OCI-LY1 (cell line): Measurements from ENCODE around the gene CDK11B.

Experiments used
- H2AFZ ChIP-seq: fragments of 200-600 bp; sonication (generic), shearing (Covaris generic); 2 replicates; pipeline ENCODE4 v1.6.0; 2014; ENCODE audit warnings: antibody characterized with exemption, mild to moderate bottlenecking, low read length
- H3F3A ChIP-seq: fragments of 200-600 bp; sonication (generic), shearing (Covaris generic); 2 replicates; pipeline ENCODE4 v1.6.0; 2014; ENCODE audit warnings: mild to moderate bottlenecking, antibody characterized with exemption, low read length, moderate library complexity; ENCODE audit not compliant: insufficient read depth
- H3K27ac ChIP-seq: fragments of 200-600 bp; sonication (generic); 2 replicates; pipeline ENCODE4 v1.5.1; 2014; ENCODE audit warnings: low read length, mixed run types, mild to moderate bottlenecking, low read depth; ENCODE audit not compliant: poor library complexity, severe bottlenecking
- H3K27me3 ChIP-seq: fragments of 200-600 bp; sonication (generic); 2 replicates; pipeline ENCODE4 v1.6.0; 2014; ENCODE audit warnings: antibody characterized with exemption, mild to moderate bottlenecking, low read length, moderate library complexity; ENCODE audit not compliant: insufficient read depth
- H3K36me3 ChIP-seq: fragments of 200-600 bp; sonication (generic); 2 replicates; pipeline ENCODE4 v1.6.1; 2014; ENCODE audit warnings: mild to moderate bottlenecking, antibody characterized with exemption, low read length, moderate library complexity, mixed read lengths; ENCODE audit not compliant: insufficient read depth
- H3K4me1 ChIP-seq: fragments of 200-600 bp; sonication (generic); 2 replicates; pipeline ENCODE4 v1.5.1; 2014; ENCODE audit warnings: mild to moderate bottlenecking, low read length, moderate library complexity; ENCODE audit not compliant: insufficient read depth, severe bottlenecking
- H3K4me2 ChIP-seq: fragments of 200-600 bp; sonication (generic), shearing (Covaris generic); 2 replicates; pipeline ENCODE4 v1.6.1; 2014; ENCODE audit warnings: low read length
- H3K4me3 ChIP-seq: fragments of 200-600 bp; sonication (generic); 2 replicates; pipeline ENCODE4 v1.5.1; 2014; ENCODE audit warnings: low read length, low read depth, mild to moderate bottlenecking, mixed read lengths; ENCODE audit not compliant: poor library complexity, severe bottlenecking
- H3K79me2 ChIP-seq: fragments of 200-600 bp; shearing (Covaris generic); 2 replicates; pipeline ENCODE4 v1.6.1; 2016; ENCODE audit warnings: mixed run types, low read length, mixed read lengths; ENCODE audit not compliant: insufficient read depth
- H3K9ac ChIP-seq: fragments of 200-600 bp; sonication (generic), shearing (Covaris generic); 2 replicates; pipeline ENCODE4 v1.6.1; 2014; ENCODE audit warnings: mild to moderate bottlenecking, low read length, mixed read lengths
- H3K9me2 ChIP-seq: fragments of 200-600 bp; sonication (generic), shearing (Covaris generic); 2 replicates; pipeline ENCODE4 v1.6.1; 2014; ENCODE audit warnings: low read depth, mild to moderate bottlenecking, low read length, mixed read lengths
- H3K9me3 ChIP-seq: fragments of 200-600 bp; shearing (Covaris generic); 2 replicates; pipeline ENCODE4 v1.6.1; 2014; ENCODE audit warnings: low read length, mixed read lengths
- H4K20me1 ChIP-seq: fragments of 200-600 bp; sonication (generic), shearing (Covaris generic); 2 replicates; pipeline ENCODE4 v1.6.0; 2016; ENCODE audit warnings: mild to moderate bottlenecking, low read length; ENCODE audit not compliant: insufficient read depth
- EZH2 ChIP-seq: fragments of 200-600 bp; sonication (generic), shearing (Covaris generic); IDR thresholded peaks from 2 replicates; pipeline ENCODE4 v1.8.0; 2017; ENCODE audit warnings: borderline replicate concordance, mixed run types, mild to moderate bottlenecking, antibody characterized with exemption, low read length, moderate library complexity, mixed read lengths
- TF ChIP-seq, protein P1 (sequence below): fragments of 200-600 bp; sonication (generic), shearing (Covaris generic); IDR thresholded peaks from 2 replicates; pipeline ENCODE4 v1.5.1; 2017; ENCODE audit warnings: mild to moderate bottlenecking, antibody characterized with exemption, low read length, moderate library complexity, mixed read lengths

The CDK11B gene

GRCh38 chr1:1687846-1688245 is 29.0 kb upstream of the CDK11B start:
- Histone ChIP-seq H3K9ac (no peak overlapping the region), H4K20me1 (no peaks in the 10 kb centered on the region), H3K79me2 (no peaks in the 10 kb centered on the region), H3K4me2 (no peak overlapping the region), H3K27me3 (no peaks in the 10 kb centered on the region), H3K4me3 (no peak overlapping the region), H2AFZ (no peak overlapping the region), H3K9me2 (no peaks in the 10 kb centered on the region), H3K36me3 (no peaks in the 10 kb centered on the region), H3K9me3 (no peaks in the 10 kb centered on the region), H3K27ac (no peak overlapping the region), H3K4me1 (peaks cover 13% of the 10 kb centered on the region), H3F3A (no peaks in the 10 kb centered on the region)
- TF ChIP-seq, protein P1, sequence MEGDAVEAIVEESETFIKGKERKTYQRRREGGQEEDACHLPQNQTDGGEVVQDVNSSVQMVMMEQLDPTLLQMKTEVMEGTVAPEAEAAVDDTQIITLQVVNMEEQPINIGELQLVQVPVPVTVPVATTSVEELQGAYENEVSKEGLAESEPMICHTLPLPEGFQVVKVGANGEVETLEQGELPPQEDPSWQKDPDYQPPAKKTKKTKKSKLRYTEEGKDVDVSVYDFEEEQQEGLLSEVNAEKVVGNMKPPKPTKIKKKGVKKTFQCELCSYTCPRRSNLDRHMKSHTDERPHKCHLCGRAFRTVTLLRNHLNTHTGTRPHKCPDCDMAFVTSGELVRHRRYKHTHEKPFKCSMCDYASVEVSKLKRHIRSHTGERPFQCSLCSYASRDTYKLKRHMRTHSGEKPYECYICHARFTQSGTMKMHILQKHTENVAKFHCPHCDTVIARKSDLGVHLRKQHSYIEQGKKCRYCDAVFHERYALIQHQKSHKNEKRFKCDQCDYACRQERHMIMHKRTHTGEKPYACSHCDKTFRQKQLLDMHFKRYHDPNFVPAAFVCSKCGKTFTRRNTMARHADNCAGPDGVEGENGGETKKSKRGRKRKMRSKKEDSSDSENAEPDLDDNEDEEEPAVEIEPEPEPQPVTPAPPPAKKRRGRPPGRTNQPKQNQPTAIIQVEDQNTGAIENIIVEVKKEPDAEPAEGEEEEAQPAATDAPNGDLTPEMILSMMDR = no peak
- no peak for TF ChIP-seq EZH2

DNA sequence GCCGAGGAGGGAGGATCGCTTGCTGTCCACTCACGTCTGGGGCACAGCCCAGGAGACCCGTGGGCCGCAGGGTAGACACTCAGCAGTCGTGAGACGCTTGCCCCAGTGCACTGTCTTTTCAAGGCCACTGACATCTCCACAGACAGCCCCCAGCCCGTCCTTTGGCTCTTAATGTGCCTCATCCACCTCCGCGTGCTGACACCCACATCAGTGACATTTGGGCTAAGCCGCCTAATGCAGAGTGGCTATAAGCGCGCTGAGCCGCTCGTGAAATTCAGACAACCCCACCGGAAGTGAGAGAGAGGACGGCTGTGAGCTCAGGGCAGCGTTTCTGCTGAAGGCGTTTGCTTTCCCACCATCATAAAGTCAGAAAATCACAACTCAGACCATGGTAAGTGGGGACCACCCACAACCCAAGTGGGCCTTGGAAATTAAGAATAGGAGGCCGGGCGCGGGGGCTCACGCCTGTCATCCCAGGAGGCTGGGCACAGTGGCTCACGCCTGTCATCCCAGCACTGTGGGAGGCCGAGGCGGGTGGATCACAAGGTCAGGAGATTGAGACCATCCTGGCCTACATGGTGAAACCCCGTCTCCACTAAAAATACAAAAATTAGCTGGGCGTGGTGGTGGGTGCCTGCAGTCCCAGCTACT is 25.4 kb upstream of the CDK11B start:
- H3K4me3 ChIP-seq = no peak overlapping the region
- peaks cover 16% of the 10 kb centered on the region for H3K4me1 ChIP-seq
- H3K9me3 ChIP-seq = no peaks in the 10 kb centered on the region
- no peaks in the 10 kb centered on the region for H3K36me3 ChIP-seq
- H3K27me3 ChIP-seq = no peaks in the 10 kb centered on the region
- no peaks in the 10 kb centered on the region for H4K20me1 ChIP-seq
- no peak overlapping the region for H3K27ac ChIP-seq
- H3K4me2 ChIP-seq = no peak overlapping the region
- no peaks in the 10 kb centered on the region for H3K79me2 ChIP-seq
- H3K9me2 ChIP-seq = no peaks in the 10 kb centered on the region
- no peak overlapping the region for H3K9ac ChIP-seq
- H3F3A ChIP-seq = no peaks in the 10 kb centered on the region
- TF ChIP-seq, protein P1 = no peak
- no peak for TF ChIP-seq EZH2
- H2AFZ ChIP-seq = no peak overlapping the region

- Histone ChIP-seq H3K4me2 (no peak overlapping the region), H3K9me3 (no peaks in the 10 kb centered on the region), H3K79me2 (no peaks in the 10 kb centered on the region), H4K20me1 (no peaks in the 10 kb centered on the region), H3K27ac (no peak overlapping the region), H3K4me1 (peaks cover 25% of the 10 kb centered on the region), H3K9me2 (no peaks in the 10 kb centered on the region), H2AFZ (no peak overlapping the region), H3K36me3 (no peaks in the 10 kb centered on the region), H3F3A (no peaks in the 10 kb centered on the region), H3K27me3 (no peaks in the 10 kb centered on the region), H3K9ac (no peak overlapping the region), H3K4me3 (no peak overlapping the region)
- TF ChIP-seq, protein P1 = no peak
- TF ChIP-seq EZH2 = no peak
Observed at GRCh38 chr1:1683104-1683905, 24.5 kb upstream of the CDK11B start.
